Subcutaneous adipose tissue (tissue), 4 donors: ENCODE results near the gene RAB3IP. TPM values are rescaled to one million over a fixed set of nuclear protein-coding genes. Genes with fewer than 3 reads are reported as not detected.

Experiments
- total RNA-seq, 4 donors: library from RNA; depleted of rRNA; stranded (reverse); fragments of >200 nt; gene quantifications; one replicate each; pipeline ENCODE4 v1.1.0, GENCODE V29; 2016
- TF ChIP-seq, protein P1 (sequence below): fragments of 450-650 bp; IDR thresholded peaks from one replicate; pipeline ENCODE4 v1.5.1; 2016; ENCODE audit warnings: low read depth, mild to moderate bottlenecking, control low read depth, antibody characterized with exemption, moderate library complexity

The RAB3IP gene
- total RNA-seq, 4 donors from 2014 or later, result 7.5 to 24.6 (median 12.0) TPM

- TF ChIP-seq, protein P1, sequence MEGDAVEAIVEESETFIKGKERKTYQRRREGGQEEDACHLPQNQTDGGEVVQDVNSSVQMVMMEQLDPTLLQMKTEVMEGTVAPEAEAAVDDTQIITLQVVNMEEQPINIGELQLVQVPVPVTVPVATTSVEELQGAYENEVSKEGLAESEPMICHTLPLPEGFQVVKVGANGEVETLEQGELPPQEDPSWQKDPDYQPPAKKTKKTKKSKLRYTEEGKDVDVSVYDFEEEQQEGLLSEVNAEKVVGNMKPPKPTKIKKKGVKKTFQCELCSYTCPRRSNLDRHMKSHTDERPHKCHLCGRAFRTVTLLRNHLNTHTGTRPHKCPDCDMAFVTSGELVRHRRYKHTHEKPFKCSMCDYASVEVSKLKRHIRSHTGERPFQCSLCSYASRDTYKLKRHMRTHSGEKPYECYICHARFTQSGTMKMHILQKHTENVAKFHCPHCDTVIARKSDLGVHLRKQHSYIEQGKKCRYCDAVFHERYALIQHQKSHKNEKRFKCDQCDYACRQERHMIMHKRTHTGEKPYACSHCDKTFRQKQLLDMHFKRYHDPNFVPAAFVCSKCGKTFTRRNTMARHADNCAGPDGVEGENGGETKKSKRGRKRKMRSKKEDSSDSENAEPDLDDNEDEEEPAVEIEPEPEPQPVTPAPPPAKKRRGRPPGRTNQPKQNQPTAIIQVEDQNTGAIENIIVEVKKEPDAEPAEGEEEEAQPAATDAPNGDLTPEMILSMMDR, result no peak
Measured at GRCh38 chr12:69704357-69704756, 34.3 kb upstream of the RAB3IP start.

DNA sequence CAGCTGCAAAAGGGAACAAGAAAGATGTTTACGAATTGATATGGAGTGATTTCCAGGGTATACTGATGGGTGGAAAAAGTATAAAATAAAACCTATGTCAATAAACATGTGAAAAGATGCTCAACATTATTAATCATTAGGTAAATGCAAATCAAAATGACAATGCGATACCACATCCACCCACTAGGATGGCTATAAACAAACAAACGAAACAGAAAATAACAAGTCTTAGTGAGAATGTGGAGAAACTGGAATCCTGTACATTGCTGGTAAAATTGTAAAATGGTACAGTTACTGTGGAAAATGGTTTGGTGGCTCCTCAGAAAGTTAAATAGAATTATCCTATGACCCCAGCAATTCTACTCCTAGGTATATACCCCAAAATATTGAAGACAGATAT, 30.0 kb upstream of the RAB3IP start:
- TF ChIP-seq, protein P1, result no peak

- TF ChIP-seq, protein P1, result no peak
Measured at GRCh38 chr12:69712826-69713225, 25.8 kb upstream of the RAB3IP start.

DNA sequence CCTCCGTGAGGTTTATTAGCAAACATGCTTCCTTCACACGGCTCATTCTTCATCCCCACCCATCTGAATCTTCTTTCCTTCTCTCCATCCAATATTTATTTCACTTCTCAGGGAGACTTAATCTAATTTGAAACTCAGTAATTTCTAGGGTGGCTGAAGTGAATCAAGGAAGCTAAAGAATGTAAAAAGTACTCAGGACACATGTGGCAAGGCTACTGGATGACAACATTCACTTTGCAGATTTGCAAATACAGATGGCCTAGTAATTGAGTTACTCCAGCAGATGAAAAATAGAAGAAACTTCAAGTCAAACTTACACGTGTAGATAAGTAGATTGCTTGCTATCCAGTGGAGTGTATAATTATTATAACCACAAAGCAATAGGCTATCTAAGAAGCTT, 24.1 kb upstream of the RAB3IP start:
- TF ChIP-seq, protein P1, result no peak

DNA sequence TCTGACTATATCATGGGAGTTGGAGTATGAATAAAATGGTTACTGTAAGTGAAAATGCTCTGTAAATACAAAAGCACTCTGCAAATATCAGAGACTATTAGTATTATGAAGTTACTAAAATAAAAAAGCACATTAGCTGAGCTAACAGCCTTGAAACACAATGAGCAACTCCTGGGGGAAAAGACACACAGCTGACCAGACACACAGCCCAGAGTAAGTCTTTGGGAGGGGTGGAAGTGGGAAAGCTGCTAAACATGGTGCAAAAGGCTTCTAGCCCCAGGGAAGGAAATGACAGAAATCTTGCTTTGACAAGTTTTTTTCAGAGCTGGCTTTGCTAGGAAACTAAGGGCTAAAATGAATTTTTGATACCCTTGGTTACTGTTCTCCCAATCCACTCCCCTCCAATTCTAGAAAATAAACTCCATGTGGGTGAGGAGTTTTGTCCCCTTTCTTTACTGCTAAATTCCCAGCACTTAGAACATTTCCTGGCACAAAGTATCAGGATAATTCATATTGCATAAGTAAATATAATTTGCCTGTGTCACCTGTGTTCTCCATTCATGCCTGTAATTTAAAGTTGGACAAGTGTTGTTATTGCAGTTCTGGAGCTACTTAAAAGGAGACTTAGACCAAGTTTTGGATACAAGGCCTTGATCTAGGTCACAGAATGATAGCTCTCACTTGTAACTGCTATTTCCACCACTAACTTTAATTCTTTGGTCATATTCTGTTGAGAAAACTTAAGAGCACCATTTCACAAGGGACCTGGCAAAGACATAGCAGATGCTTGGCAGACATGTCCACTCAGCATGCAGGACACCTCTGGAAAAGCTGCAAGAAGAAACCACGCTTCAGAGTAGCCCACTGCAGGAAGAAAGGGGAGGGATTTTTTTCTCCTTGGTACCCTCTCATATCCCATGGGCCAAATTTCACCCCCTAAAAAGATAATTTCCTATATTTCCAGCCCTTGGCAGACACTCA, 19.0 kb upstream of the RAB3IP start:
- TF ChIP-seq, protein P1, result no peak

DNA sequence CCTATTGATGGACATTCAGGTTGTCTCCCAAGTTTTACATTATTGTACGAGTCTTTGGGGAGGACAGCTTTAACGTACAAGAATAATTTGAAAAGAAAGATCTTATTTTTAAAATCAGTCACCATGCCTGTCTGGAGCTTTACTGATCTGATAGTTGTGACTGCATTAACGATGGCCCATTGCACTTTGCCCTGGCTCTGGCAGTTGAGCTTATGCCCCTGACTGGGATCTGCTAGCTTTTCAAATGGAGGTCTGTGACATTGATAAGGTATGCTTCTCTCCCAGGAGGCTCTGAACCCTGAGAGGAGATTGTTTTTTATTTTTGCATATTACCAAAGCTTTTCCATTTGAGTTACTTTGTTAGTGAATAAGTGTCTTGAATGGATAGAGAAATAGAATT, 17.9 kb upstream of the RAB3IP start:
- TF ChIP-seq, protein P1, result no peak

DNA sequence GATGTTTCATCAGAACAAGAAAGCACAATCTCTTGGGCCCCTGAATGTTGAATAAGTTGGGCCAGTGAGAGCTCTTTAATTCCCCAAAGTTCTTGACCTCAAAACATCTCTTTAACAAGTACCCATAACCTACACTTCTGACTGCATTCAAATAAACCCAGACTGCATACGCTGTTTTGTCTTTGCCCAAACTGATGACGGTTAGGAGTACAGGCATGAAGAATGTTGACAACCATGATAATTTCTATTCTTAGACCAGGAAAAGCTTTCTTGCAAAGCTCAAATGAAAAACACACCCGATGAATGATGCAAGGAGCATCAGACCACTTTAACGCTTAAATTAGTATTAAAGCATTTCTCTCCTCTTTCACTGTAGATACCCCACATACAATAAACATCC, 11.7 kb upstream of the RAB3IP start:
- TF ChIP-seq, protein P1, result no peak
